HepG2 (cell line): ENCODE data around the gene METTL26. TPM values are rescaled to one million over a fixed set of nuclear protein-coding genes. Genes with fewer than 3 reads are reported as not detected.

Source experiments
- POLR2G ChIP-seq: fragments of 200-400 bp; formaldehyde crosslinking; IDR thresholded peaks from 2 replicates; pipeline ENCODE4 v1.6.1; 2018; ENCODE audit warnings: mild to moderate bottlenecking, low read depth, low read length, moderate library complexity
- ZNF180 ChIP-seq: sonication (generic); formaldehyde crosslinking; IDR thresholded peaks from 2 replicates; pipeline ENCODE4 v1.4.0; 2020; ENCODE audit warnings: low read depth, missing genetic modification reagents, borderline replicate concordance
- ZNF431 ChIP-seq: sonication (generic); formaldehyde crosslinking; IDR thresholded peaks from 2 replicates; pipeline ENCODE4 v1.9.0; 2022; ENCODE audit warnings: missing genetic modification reagents, low read depth, mild to moderate bottlenecking, borderline replicate concordance
- polyA plus RNA-seq, 8 experiments: library from polyadenylated mRNA; depleted of rRNA in 3 of 8; stranded (reverse) in 7 of 8; unstranded in 1 of 8; fragments of >200 nt; fragmentation: Illumina TruSeq in 4 of 8; extraction: Trizol in 4 of 8; gene quantifications; 2 replicates each; pipeline versions ENCODE4 v1.2.1 to v1.2.3, GENCODE V29; 2011 to 2016; ENCODE audit warnings: low read depth in 4 of 8, missing spikeins in 1 of 8, mixed read lengths in 1 of 8; ENCODE audit not compliant: insufficient read depth in 1 of 8
- total RNA-seq, 5 experiments: library from RNA; depleted of rRNA; stranded (reverse); fragments of >200 nt; fragmentation: Illumina TruSeq; extraction: Trizol; gene quantifications; 2 replicates each; pipeline ENCODE4 v1.2.3, GENCODE V29; 2016; ENCODE audit warnings: low read depth in 1 of 5
- TF ChIP-seq, protein P1 (sequence below): sonication (generic); formaldehyde crosslinking; IDR thresholded peaks from 2 replicates; pipeline ENCODE4 v1.5.0; 2020; ENCODE audit warnings: mild to moderate bottlenecking, missing genetic modification reagents, borderline replicate concordance

The METTL26 gene
- total and polyA plus RNA-seq, 2 of the 13 experiments (the other 11 are each of a cell fraction or from before 2014, with no cell fraction given) = 65.5 to 70.1 TPM

DNA sequence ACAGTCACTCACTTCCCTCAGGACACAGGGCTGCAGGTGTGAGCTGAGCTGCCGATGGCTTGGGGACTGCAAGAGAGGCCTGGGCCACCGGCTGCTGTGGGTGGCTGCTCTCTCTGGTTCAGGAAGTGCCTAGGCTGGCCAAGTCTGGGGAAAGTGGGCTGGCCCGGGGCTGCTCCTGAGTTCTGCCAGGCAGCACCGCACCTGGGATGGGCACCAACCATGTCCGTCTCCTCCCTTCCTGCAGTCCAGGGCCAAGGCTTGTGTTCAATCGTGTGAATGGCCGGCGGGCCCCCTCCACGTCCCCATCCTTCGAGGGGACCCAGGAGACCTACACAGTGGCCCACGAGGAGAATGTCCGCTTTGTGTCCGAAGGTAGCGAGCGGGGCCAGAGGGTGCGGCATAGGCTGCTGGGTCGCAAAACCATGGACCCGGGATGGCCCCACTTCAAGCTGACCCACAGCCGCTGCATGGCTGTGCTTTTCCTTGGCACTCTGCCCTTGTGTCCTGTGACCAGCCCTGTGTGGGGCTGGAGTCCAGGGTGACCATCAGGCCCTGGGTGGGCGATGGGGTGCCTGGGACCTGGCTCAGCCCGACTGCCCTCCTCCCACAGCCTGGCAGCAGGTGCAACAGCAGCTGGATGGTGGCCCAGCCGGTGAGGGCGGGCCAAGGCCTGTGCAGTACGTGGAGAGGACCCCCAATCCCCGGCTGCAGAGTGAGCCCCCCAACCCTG lies 11.2 kb upstream of the METTL26 start (continued):
- TF ChIP-seq, protein P1, sequence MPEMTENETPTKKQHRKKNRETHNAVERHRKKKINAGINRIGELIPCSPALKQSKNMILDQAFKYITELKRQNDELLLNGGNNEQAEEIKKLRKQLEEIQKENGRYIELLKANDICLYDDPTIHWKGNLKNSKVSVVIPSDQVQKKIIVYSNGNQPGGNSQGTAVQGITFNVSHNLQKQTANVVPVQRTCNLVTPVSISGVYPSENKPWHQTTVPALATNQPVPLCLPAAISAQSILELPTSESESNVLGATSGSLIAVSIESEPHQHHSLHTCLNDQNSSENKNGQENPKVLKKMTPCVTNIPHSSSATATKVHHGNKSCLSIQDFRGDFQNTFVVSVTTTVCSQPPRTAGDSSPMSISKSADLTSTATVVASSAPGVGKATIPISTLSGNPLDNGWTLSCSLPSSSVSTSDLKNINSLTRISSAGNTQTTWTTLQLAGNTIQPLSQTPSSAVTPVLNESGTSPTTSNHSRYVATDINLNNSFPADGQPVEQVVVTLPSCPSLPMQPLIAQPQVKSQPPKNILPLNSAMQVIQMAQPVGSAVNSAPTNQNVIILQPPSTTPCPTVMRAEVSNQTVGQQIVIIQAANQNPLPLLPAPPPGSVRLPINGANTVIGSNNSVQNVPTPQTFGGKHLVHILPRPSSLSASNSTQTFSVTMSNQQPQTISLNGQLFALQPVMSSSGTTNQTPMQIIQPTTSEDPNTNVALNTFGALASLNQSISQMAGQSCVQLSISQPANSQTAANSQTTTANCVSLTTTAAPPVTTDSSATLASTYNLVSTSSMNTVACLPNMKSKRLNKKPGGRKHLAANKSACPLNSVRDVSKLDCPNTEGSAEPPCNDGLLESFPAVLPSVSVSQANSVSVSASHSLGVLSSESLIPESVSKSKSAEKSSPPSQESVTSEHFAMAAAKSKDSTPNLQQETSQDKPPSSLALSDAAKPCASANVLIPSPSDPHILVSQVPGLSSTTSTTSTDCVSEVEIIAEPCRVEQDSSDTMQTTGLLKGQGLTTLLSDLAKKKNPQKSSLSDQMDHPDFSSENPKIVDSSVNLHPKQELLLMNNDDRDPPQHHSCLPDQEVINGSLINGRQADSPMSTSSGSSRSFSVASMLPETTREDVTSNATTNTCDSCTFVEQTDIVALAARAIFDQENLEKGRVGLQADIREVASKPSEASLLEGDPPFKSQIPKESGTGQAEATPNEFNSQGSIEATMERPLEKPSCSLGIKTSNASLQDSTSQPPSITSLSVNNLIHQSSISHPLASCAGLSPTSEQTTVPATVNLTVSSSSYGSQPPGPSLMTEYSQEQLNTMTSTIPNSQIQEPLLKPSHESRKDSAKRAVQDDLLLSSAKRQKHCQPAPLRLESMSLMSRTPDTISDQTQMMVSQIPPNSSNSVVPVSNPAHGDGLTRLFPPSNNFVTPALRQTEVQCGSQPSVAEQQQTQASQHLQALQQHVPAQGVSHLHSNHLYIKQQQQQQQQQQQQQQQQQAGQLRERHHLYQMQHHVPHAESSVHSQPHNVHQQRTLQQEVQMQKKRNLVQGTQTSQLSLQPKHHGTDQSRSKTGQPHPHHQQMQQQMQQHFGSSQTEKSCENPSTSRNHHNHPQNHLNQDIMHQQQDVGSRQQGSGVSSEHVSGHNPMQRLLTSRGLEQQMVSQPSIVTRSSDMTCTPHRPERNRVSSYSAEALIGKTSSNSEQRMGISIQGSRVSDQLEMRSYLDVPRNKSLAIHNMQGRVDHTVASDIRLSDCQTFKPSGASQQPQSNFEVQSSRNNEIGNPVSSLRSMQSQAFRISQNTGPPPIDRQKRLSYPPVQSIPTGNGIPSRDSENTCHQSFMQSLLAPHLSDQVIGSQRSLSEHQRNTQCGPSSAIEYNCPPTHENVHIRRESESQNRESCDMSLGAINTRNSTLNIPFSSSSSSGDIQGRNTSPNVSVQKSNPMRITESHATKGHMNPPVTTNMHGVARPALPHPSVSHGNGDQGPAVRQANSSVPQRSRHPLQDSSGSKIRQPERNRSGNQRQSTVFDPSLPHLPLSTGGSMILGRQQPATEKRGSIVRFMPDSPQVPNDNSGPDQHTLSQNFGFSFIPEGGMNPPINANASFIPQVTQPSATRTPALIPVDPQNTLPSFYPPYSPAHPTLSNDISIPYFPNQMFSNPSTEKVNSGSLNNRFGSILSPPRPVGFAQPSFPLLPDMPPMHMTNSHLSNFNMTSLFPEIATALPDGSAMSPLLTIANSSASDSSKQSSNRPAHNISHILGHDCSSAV = no peak
- TF ChIP-seq ZNF180 (CRISPR knock-in tag) = no peak
- peak; percentile 52; the same call in 1 of the 2 replicates for TF ChIP-seq POLR2G
- TF ChIP-seq ZNF431 (CRISPR knock-in tag) = no peak
